HFF-Myc (cell line): ENCODE data around the gene NACC1.

Experiments
- DNase-seq: peaks from one replicate; pipeline ENCODE4 v3.0.0-alpha.2; 2011; ENCODE audit warnings: low read depth; ENCODE audit errors: extremely low read depth
- H3K4me3 ChIP-seq: replicated peaks from 2 replicates; pipeline ENCODE4 v1.5.1; 2011; ENCODE audit warnings: low read depth, mild to moderate bottlenecking, control low read depth, low read length
- CTCF ChIP-seq: IDR thresholded peaks from 2 replicates; pipeline ENCODE4 v1.5.1; 2012; ENCODE audit warnings: mild to moderate bottlenecking, low read depth, low read length, control low read depth; ENCODE audit errors: missing control alignments

The NACC1 gene

GRCh38 chr19:13129384-13129783 lies 11.3 kb downstream of the NACC1 start:
- no peak for DNase-seq
- H3K4me3 ChIP-seq = no peak overlapping the region
- no peak for TF ChIP-seq CTCF

GRCh38 chr19:13130886-13131490 lies 12.9 kb downstream of the NACC1 start:
- DNase-seq = no peak
- no peak for TF ChIP-seq CTCF
- no peak overlapping the region for H3K4me3 ChIP-seq

GRCh38 chr19:13132471-13133180 lies 14.6 kb downstream of the NACC1 start:
- H3K4me3 ChIP-seq = no peak overlapping the region
- DNase-seq = no peak
- no peak for TF ChIP-seq CTCF

GRCh38 chr19:13133241-13133870 lies 15.3 kb downstream of the NACC1 start:
- H3K4me3 ChIP-seq = no peak overlapping the region
- no peak for TF ChIP-seq CTCF
- no peak for DNase-seq

- H3K4me3 ChIP-seq = no peak overlapping the region
- no peak for TF ChIP-seq CTCF
- no peak for DNase-seq
Measured at GRCh38 chr19:13134626-13135025, 16.6 kb downstream of the NACC1 start.

GRCh38 chr19:13135068-13136062 lies 17.3 kb downstream of the NACC1 start:
- no peak for DNase-seq
- no peak for TF ChIP-seq CTCF
- H3K4me3 ChIP-seq = no peak overlapping the region
